ENCODE measurements around the gene PIP5K1A.
"Not testable (repeated sequence)": the region's sequence is repeated elsewhere in the genome, so short reads cannot be mapped to it uniquely, and the experiment has no call there.

Gene PIP5K1A, protein sequence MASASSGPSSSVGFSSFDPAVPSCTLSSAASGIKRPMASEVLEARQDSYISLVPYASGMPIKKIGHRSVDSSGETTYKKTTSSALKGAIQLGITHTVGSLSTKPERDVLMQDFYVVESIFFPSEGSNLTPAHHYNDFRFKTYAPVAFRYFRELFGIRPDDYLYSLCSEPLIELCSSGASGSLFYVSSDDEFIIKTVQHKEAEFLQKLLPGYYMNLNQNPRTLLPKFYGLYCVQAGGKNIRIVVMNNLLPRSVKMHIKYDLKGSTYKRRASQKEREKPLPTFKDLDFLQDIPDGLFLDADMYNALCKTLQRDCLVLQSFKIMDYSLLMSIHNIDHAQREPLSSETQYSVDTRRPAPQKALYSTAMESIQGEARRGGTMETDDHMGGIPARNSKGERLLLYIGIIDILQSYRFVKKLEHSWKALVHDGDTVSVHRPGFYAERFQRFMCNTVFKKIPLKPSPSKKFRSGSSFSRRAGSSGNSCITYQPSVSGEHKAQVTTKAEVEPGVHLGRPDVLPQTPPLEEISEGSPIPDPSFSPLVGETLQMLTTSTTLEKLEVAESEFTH

DNA sequence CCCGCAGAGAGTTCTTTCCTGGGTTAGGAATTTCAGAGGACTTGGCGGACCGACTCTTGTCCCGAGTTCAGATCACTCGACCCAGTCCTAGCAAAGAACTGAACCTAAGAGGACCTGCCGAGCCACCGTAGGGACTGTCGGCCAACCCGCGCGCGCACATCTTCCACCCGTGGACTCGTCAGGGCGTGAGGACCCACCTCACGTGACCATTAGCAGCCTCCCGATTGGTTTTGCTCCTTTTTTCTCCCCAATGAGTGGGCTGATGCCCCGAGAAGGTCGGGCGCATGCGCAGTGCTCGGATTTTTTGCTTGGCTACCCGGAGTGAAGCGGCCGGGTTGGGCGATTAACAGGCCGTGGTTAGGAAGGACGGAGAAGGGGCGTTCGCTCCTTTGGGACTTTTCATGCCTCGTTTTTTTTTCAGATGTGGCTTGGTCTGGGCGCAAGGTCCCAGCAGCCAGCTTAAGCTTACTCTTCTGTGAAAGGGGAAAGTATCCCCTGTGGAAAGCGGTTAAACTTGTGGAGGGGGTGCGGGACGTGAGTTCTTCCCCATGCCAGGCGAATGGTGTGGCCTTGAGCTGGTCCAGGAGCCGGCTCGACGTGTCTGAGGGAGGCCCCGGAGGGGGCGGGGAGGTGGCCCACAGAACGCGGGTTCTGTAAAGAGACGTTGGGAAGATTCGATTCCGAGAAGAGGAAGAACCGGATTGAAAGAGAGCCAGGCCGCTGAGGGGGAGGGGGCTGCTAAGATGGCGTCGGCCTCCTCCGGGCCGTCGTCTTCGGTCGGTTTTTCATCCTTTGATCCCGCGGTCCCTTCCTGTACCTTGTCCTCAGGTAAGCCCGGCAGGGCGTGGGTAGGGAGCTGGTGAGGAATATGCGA lies at the start of gene PIP5K1A:
TSS of gene PIP5K1A (plus strand) at position 299 of the 874 bp plus-strand sequence. CDS start at position 744, 445 bp downstream.
- DNase-seq: peak; percentile 100

DNA sequence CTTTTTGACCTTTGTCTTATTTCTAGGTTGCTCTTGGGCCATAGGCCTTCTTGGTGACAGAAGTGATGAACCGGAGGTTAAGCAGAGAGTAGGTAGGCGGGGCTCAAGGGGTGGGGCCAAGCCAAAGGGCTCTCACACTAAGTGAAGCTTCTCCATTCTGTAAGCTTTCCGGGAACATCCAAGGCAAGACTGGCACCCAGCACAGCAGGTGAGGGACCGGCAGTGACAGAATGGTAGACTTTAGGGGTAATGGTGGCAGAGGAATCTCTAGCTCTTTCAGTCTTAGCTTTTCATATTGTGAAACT lies 41.9 kb upstream of the PIP5K1A start, which contains the start of gene TNFAIP8L2:
TSS of gene TNFAIP8L2 (plus strand) at position 135 of the 305 bp plus-strand sequence. CDS start 2,049 bp downstream, outside the sequence.
- DNase-seq: peak; percentile 90

DNA sequence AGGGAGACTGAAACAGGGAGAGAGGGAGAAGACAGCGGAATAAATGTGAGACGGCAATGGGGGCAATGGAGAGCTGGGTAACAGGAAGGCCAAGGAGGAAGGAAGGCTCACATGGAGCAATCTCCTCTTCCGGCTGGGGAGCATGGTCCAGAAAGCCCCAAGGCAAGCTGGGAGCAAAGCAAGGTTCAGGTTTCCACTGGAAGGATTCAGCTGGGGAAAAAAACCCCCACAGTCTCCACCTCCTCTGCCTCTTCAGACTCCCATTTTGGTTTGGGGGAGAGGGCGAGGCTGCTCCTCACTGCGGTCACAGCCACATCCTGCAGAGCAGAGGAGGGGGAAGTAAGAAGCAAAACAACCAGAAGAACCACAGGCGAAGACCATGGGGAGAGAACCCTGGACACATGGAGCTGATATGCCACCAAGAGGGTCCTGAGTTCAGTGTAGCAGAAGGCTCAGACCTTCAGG lies 41.3 kb upstream of the PIP5K1A start:
- DNase-seq: peak; percentile 91

DNA sequence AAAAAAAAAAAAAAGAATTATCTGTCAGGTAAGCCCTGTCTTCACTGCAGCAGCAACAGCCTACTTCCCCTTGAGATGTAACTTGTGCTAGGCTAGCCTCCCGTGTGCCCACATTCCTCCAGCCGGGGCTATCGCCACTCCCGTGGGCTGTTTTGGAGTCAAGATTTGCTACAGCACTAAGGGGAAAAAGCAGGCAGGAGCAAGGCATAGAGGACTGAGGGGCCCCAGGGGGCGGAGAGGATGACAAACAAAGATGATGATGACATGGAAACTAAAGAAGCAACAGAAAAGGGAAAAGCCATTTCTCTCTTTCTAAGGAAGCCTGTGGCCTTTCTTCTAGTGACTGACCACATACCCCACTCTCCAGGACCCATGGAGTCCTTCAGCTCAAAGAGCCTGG lies 40.0 kb upstream of the PIP5K1A start:
- DNase-seq: no peak

DNA sequence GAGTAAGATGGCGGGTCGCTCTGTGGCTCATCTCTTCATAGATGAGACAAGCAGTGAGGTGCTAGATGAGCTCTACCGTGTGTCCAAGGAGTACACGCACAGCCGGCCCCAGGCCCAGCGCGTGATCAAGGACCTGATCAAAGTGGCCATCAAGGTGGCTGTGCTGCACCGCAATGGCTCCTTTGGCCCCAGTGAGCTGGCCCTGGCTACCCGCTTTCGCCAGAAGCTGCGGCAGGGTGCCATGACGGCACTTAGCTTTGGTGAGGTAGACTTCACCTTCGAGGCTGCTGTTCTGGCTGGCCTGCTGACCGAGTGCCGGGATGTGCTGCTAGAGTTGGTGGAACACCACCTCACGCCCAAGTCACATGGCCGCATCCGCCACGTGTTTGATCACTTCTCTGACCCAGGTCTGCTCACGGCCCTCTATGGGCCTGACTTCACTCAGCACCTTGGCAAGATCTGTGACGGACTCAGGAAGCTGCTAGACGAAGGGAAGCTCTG lies 39.6 kb upstream of the PIP5K1A start:
- DNase-seq: no peak

DNA sequence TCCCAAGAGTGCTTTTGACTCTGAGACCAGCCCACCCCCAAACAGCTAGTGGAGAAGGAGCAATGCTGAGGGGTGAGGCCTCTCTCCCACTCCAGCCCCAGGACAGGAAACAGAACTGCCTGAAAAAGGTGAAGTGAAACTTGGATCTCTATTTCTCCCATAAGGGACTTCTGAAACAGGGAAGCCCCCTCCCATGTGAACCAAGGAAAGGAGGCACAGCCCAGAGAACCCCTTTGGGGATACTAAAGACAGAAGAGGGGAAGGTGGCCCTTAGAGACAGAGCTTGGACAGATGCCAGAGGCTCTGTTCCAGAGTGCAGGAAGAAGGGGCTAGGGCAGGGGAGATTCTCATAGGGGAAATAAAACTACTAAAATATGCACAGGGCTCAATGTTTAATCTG lies 39.0 kb upstream of the PIP5K1A start:
- DNase-seq: no peak

DNA sequence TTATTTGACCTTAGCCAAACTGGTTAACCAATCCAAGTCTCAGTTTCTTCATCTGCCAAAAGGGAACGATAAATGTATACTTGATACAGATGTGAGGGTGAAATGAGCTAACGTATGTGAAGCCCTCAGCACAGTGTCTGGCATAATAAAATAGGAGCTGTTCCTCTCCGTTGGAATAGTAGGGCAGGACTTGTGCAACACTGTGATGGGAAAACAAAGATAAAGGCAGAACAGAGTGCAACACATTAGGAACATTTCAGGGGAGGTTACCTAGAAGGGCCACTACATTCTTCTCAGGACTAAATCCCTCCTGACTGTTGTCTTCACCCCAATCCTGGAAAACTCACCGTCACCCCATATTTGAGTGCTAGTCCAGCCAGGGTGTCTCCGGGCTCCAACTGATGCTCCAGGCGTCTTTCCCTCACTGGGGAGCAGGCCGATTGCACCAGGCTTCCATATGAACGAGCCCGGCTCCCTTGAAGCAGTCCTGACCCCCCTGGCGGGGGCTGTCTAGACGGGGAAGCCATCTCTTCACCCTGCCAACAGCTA lies 33.5 kb upstream of the PIP5K1A start:
- no peak for DNase-seq

DNA sequence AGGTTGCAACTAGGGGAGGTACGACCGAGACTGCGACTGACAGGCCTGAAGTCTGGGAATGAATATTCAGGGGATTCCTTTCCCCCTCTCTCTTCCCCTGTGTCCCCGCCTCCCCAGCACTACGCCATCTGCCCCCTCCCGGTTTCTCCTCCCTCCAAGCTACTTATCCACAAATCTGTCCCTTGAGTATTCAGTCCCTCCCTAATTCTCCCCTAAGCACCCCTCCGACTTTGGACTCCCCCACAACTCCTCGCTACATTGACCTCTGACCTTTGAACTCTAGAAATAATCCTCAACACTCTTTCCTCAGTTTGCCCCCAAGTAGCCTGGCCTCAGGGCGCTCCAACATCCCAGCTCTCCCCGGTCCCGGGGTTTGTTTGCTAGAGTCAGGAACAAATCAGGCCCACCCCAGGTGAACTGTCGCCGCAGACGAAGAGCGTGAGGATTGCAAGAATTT lies 33.0 kb upstream of the PIP5K1A start:
- DNase-seq: no peak

DNA sequence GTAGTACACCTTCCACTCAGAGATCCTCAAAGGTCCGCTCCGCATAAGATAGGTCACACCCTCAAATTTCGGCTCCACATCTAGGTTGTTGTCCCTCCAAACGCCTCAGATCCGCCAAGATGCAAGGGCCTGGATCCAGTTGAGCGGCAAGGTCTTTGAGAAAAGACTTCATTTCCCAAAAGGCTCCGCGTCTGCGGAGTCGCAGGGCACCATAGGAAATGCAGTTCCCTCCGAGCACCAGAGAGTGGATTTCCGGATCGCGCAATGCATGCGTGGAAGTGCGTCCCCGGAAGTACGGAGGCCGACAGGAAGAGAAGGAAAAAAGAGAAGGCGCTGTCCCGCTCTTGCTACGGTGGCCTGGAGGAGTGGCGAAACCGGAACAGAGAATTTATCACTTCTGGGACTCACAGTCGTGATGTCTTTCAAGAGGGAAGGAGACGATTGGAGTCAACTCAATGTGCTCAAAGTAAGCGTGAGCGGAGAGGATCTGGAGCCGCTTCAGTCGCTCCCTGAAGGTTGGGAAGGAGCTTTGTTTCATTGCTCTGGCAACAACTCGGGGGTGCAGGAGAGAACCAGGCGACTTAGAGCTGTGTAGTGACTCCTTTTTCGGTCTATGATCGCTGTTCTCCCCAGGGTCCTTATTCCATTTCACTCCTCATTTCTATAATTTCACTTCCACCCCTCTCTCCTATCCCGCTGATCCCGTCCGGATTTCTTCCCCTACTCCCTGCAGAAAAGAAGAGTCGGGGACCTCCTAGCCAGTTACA lies 32.4 kb upstream of the PIP5K1A start, which contains the start of the genes LYSMD1 and SCNM1:
TSS of gene LYSMD1 (minus strand) at position 165 of the 767 bp plus-strand sequence. CDS start 644 bp downstream, outside the sequence.
TSS of gene SCNM1 (plus strand) at position 407 of the 767 bp plus-strand sequence. CDS start at position 416, 9 bp downstream.
- peak; percentile 99 for DNase-seq

DNA sequence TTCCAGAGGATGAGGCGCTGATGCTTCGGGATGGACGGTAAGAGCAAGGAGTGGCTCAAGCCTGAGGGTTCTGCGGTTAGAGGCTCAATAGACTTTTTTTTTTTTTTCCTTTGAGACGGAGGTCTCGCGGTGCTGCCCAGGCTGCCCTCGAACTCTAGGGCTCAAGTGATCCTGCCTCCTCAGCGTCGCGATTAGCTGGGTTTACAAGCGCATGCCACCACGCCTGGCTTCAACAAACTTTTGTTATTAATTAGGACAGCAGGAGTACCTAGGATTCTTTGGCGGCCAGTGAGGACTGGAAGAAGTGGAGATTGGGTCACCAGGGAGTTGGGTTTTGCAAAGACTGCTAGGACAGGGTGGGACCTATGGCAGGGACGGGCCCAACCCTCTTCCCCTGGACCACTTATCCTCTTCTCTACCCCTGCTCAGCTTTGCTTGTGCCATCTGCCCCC lies 31.8 kb upstream of the PIP5K1A start:
- DNase-seq: peak; percentile 76

DNA sequence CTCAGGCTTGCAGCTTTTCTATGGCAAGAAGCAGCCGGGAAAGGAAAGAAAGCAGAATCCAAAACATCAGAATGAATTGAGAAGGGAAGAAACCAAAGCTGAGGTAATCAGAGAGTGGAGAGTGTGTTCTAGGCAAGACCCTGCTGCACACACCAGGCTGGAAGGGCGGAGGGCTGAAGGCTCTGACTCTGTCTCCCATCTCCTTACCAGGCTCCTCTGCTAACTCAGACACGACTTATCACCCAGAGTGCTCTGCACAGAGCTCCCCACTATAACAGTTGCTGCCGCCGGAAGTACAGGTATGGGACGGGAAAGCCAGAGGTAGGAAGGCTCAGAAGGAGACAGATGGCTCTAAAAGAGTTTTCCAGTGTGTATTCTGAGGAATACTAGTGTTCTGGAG lies 31.2 kb upstream of the PIP5K1A start:
- DNase-seq: no peak

DNA sequence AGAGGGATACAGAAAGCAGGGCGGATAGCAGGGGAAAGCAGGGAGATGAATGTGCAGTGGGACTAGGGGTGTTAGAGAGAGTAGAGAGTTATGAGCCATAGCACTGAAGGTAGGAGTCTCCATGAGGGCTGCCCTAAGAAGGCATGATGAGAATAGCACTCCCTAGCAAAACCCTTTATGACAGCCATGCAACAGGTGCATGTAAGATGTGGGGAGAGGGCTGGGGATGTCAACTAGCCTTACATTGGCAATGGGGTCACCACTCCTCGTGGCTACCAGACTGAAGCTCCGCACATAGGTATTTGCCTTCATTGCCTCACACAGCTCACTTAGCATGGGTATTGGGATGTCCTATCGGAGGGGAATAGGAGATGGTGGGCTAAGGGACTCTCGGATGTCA lies 27.2 kb upstream of the PIP5K1A start:
- no peak for DNase-seq

DNA sequence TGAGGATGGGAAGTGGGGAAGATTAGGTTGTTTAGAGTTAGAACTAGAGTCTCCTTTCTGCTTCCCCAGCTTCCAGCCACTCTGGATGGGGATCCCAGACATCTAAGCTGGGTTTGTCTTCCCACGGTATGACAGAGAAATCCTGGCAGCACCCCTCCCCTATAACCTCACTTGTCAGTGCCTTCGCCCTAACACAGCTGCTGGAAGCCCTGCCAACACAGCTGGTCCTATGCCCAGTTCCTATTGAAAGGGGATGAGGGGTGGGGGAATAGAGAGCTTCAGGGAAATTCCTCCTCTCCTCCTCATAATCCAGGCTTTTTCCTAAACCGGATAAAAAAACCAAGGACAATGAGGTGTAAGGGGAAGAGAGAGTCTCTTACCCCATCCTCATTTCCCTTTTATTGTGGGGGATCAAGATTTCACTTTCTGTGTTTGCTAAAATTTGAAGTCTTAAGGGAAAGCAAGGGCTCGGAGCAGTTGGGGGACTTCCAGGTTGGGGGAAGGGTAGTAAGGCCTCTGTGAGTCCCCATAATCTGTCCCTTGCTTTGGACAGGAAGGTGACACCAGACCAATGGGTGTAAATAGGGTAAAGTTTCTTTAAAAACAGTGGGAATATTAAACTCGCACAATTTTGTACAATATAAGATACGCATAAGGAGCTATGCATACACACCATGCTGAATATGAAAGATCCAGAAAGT lies 23.2 kb upstream of the PIP5K1A start:
- DNase-seq: no peak

DNA sequence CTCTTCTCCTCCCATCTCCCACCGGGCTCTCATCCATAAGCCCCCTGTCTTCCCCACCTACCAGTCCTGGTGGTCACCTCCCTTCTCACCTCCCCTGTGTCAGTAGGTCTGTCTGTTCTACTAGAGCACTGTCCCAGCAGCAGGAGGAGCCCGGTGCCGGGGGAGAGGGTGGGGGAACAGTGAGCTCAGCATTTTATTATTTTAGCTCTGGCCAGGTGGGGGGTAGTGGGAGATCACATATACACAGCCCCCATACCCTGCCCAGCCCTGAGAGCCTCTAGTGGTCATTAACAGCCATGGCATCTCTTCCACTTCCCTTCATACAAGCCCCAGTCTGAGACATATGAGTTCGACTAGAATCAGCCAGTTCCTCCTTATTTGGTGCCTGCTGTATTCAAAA lies 22.5 kb upstream of the PIP5K1A start, which contains the start of gene TMOD4:
TSS of gene TMOD4 (minus strand) at position 119 of the 400 bp plus-strand sequence. CDS start 1,106 bp downstream, outside the sequence.
- peak; percentile 52 for DNase-seq

DNA sequence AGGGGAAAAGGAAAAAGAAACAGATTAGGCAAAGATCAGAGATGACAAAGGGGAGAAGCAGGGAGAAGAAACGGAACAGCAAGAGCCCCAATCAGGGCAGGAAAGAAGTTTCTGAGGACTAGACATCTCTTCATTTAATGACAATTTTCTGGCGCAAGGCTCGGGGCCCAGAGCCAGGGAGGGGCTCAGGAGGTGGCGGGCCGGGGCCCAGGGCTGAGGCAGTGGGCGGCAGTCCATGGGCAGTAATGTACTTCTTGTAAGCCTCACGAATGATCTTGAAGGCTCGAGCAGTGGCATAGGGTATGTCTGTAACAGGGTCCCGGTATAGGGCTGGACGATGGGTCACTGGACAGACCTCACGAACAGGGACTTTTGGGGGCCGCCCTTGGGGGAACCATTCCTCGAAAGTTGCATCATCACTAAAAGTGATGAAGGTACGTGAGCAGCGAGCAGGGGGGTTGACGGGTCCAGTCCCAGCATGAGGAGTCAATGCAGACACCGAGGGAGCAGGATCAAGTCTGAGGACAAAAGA lies 21.8 kb upstream of the PIP5K1A start:
- no peak for DNase-seq

DNA sequence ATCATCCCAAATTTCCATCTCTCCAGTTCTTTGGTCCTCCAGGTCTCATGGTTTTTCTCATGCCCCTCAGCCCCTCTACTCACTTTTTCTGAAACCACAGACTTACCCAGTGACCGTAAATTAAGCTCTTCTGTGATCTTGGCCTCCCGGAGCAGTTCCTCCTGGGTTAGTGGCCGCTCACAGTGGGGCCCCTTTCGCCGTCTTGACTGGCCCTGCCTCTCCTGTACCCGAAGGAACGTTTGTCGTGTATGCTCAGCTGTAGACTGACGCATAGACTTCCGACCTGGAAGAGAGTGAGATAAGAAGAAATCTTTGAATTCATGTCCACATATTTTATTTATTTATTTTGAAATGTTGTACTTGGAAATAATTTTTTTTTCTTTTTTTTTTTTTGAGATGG lies 14.1 kb upstream of the PIP5K1A start:
- DNase-seq: no peak

DNA sequence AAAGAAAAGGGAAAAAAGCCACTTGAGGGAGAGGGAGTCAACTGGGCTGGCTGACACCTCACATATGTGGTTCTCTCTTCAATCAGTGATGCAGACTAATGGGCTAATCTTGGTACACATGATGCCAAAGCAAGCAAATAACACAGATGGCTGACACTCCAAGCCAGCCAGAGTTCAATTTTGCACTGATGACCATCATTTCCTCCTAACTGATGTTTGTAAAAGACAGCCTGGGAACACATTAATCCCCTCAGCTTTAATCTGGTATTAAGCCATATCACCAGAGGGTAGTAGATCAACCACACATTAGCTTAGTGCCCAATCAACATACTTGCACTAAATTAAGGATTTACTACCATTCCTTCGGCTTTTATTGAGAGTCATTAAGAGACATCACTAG lies 11.1 kb upstream of the PIP5K1A start:
- no peak for DNase-seq

DNA sequence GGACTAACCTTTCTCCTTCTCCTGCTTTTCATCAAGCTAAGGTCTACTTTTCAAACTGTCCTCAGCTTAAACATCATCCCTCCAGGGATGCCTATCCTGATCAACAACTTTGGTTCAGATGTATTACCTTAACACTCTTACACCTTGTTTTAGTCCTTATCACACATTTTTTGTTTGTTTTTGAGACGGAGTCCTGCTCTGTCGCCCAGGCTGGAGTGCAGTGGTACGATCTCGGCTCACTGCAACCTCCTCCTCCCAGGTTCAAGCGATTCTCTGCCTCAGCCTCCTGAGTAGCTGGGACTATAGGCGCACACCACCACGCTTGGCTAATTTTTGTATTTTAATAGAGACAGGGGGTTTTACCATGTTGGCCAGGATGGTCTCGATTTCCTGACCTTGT lies 9.7 kb upstream of the PIP5K1A start:
- DNase-seq: not testable (repeated sequence)

DNA sequence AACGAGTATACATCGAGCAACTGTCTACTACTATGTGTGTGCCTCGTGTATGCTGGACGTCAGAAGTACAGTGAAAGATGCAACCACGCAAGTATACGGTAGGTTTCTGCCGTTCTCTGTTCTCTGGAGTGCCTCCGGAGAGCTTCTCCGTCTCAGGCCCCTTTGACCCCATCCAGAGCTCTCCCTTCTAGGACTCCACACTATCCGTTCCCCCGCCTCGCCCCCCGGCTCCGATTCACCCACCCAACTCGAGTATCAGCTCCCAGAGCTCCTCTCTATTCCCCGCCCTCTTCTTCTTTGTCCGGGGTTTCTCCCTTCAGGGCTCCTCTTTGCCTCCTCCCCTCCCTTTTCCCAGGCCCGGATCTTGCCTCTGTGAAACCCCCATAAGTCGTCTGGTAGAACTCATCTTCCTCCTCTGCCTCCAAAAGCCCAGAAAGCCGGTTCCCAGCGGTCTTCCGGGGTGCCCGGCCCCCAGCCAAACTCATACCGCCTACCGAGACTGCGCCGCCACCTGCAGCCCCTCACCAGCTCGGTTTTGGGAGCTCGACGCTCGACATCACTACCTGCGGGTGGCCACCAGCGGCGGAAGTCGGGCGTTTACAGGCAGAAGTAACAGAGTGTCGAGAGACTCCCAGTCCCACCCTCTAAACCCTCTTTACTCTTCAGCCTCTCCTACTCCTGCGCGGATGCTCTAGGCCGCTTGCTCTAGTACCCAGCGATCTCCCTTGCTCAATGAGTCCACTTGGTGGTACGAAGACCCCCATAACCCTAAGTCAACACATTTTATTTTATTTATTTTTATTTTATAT lies 8.5 kb upstream of the PIP5K1A start, which contains the start of gene VPS72:
TSS of gene VPS72 (minus strand) at position 561 of the 809 bp plus-strand sequence. CDS start at position 485, 76 bp downstream.
- peak; percentile 96 for DNase-seq
